ENCODE measurements around the gene OAS1.

- TF ChIP-seq, protein P1, sequence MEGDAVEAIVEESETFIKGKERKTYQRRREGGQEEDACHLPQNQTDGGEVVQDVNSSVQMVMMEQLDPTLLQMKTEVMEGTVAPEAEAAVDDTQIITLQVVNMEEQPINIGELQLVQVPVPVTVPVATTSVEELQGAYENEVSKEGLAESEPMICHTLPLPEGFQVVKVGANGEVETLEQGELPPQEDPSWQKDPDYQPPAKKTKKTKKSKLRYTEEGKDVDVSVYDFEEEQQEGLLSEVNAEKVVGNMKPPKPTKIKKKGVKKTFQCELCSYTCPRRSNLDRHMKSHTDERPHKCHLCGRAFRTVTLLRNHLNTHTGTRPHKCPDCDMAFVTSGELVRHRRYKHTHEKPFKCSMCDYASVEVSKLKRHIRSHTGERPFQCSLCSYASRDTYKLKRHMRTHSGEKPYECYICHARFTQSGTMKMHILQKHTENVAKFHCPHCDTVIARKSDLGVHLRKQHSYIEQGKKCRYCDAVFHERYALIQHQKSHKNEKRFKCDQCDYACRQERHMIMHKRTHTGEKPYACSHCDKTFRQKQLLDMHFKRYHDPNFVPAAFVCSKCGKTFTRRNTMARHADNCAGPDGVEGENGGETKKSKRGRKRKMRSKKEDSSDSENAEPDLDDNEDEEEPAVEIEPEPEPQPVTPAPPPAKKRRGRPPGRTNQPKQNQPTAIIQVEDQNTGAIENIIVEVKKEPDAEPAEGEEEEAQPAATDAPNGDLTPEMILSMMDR (IDR thresholded peaks at IDR 0.05; ENCODE audit: extremely low read depth in 1 of 2, insufficient read depth in 1 of 2, low read depth in 1 of 2, low read length in 2 of 2): no peak
- no peak for TF ChIP-seq JUN (IDR thresholded peaks at IDR 0.05; ENCODE audit: borderline replicate concordance, insufficient read depth, insufficient read length, low read depth)
- TF ChIP-seq, protein P2, sequence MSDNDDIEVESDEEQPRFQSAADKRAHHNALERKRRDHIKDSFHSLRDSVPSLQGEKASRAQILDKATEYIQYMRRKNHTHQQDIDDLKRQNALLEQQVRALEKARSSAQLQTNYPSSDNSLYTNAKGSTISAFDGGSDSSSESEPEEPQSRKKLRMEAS (IDR thresholded peaks at IDR 0.05; ENCODE audit: insufficient read depth, insufficient read length): no peak
Observed at GRCh38 chr12:112881602-112882001, 25.2 kb upstream of the OAS1 start.

Data from endothelial cell of umbilical vein (primary cell).